Mesothelial cell of epicardium (in vitro differentiated cells): Measurements from ENCODE around the gene FSD1L. TPM values are rescaled to one million over a fixed set of nuclear protein-coding genes. Genes with fewer than 3 reads are reported as not detected.

Experiments
- DNase-seq, 2 experiments: peaks; one replicate each; pipeline ENCODE4 v3.0.0; 2021; ENCODE audit warnings: low spot score in 2 of 2; ENCODE audit not compliant: unreplicated experiment in 2 of 2
- H3K27ac Mint-ChIP-seq: 2 replicates; pipeline ENCODE4 v1.8.0; 2021; ENCODE audit warnings: mixed read lengths
- H3K27me3 Mint-ChIP-seq: 2 replicates; pipeline ENCODE4 v1.8.0; 2021; ENCODE audit warnings: low read depth, mixed read lengths
- H3K36me3 Mint-ChIP-seq: 2 replicates; pipeline ENCODE4 v1.8.0; 2021; ENCODE audit warnings: mixed read lengths
- H3K4me1 Mint-ChIP-seq: 2 replicates; pipeline ENCODE4 v1.8.0; 2021; ENCODE audit warnings: mixed read lengths
- H3K4me3 Mint-ChIP-seq: 2 replicates; pipeline ENCODE4 v1.8.0; 2021; ENCODE audit warnings: mild to moderate bottlenecking, moderate library complexity, mixed read lengths
- H3K9me3 Mint-ChIP-seq: 2 replicates; pipeline ENCODE4 v1.8.0; 2021; ENCODE audit warnings: mixed read lengths
- total RNA-seq: library from RNA; stranded (reverse); gene quantifications from 3 replicates; pipeline ENCODE4 v1.2.1, GENCODE V29; 2021
- TF ChIP-seq, protein P1 (sequence below): fragments of 200-600 bp; sonication (generic); IDR thresholded peaks from one replicate; pipeline ENCODE4 v1.5.0; 2021; ENCODE audit warnings: antibody characterized with exemption; ENCODE audit not compliant: unreplicated experiment

The FSD1L gene
- 9.1 to 11.0 TPM (median 10.6 TPM) in 3 replicates for total RNA-seq

DNA sequence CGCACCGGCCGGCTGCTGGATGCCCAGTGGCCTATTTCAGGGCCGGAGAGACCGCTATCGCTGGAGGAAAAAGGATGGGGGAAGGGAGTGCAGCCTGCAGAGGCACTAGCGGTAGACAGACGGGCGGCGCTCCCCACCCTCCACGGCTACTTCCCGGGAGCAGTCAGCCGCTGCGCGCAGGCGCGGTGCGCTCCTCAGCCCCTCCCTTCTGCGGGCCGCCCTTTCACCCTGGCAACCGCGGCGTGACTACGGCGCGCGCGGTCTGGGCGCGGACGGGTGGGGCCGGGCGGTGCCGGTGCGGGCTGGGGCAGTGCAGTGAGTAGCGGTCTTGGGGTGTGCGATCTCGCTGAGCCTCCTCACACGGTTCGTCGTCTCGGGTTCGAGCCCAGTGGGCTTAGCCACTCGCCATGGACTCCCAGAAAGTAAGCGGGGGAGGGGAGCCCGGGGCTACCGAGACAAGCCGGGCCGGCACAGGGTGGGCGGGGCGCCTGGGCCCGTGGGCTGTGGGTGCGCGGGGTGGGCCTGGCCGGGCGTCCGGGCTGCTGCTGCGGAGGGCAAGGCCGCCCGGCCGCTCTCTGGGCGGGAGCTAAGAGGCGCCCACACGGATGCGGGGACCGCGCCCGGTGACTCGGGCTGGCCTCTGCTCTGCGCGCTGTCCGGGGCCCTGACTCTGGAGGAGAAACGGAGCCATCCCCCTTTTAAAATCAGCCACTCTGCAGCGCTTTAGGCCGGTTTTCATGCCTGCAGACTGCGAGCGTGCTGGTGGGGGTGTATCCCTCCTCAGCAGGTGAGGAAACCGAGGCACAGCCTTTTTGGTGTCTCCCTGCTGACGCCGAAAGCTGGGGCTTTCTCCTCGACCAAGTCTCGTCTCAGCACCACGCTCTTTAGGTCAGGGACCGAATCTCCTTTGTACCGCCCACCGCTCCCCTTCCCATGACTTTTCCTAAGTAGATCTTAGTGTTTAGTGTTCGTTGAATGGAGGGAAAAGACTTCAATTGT is at the start of gene FSD1L:
Gene FSD1L, plus strand, starts transcription at position 221 of the 999 bp plus-strand sequence. Its CDS starts 187 bp downstream, at position 408.
- Mint-ChIP-seq H3K4me1 (peaks cover 23% of the 10 kb centered on the region), H3K4me3 (peak within 1 kb of the TSS; percentile 83), H3K27ac (peak within 1 kb of the TSS; percentile 93), H3K9me3 (no peaks in the 10 kb centered on the region), H3K36me3 (no peaks in the 10 kb centered on the region), H3K27me3 (no peaks in the 10 kb centered on the region)
- peak; percentile 81 to 90 for DNase-seq
- TF ChIP-seq, protein P1, sequence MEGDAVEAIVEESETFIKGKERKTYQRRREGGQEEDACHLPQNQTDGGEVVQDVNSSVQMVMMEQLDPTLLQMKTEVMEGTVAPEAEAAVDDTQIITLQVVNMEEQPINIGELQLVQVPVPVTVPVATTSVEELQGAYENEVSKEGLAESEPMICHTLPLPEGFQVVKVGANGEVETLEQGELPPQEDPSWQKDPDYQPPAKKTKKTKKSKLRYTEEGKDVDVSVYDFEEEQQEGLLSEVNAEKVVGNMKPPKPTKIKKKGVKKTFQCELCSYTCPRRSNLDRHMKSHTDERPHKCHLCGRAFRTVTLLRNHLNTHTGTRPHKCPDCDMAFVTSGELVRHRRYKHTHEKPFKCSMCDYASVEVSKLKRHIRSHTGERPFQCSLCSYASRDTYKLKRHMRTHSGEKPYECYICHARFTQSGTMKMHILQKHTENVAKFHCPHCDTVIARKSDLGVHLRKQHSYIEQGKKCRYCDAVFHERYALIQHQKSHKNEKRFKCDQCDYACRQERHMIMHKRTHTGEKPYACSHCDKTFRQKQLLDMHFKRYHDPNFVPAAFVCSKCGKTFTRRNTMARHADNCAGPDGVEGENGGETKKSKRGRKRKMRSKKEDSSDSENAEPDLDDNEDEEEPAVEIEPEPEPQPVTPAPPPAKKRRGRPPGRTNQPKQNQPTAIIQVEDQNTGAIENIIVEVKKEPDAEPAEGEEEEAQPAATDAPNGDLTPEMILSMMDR = no peak

DNA sequence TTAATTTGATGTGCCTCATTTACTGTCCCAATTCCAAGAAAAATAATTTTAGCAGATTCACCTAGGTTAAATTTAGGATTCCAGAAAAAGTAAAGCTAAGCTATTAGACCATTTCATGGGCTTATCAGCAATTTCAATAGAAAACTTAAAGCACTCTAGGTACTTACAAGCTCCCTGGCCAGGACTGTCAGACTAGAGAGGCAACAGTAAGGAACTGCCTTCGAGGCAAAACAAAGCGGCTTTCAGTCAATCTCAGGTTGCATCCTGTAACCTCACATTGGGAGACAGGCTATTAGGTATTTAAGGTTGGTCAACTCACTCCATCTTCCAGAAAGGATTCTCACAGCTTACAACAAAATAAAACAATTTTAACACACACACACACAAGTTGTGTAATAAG is 48.7 kb upstream of the FSD1L start:
- H3K4me3 Mint-ChIP-seq = no peak overlapping the region
- no peaks in the 10 kb centered on the region for H3K36me3 Mint-ChIP-seq
- H3K4me1 Mint-ChIP-seq = peaks cover 6% of the 10 kb centered on the region
- no peak overlapping the region for H3K27ac Mint-ChIP-seq
- TF ChIP-seq, protein P1 = no peak
- DNase-seq = no peak
- no peaks in the 10 kb centered on the region for H3K9me3 Mint-ChIP-seq
- no peaks in the 10 kb centered on the region for H3K27me3 Mint-ChIP-seq

DNA sequence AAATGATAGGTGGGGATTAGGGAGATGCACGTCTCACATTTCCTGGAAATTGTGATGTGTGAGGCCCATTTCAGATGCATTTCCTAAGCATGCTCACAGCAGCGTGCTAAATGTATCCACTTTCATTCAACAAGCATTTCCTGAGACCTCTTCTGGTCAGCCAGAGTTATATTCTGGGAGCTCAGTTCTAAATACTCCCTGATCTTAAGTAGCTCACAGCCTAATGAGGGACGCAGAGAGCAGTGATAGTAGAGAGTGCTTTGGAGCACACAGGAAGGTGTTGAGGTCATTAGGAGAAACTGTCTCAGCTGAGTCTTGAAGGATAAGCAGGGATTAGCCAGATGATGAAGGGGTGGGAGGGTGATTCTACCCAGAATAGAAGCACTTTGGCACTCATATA is 46.2 kb upstream of the FSD1L start:
- no peaks in the 10 kb centered on the region for H3K27me3 Mint-ChIP-seq
- H3K27ac Mint-ChIP-seq = no peak overlapping the region
- H3K4me3 Mint-ChIP-seq = no peak overlapping the region
- no peak for DNase-seq
- H3K4me1 Mint-ChIP-seq = peaks cover 1% of the 10 kb centered on the region
- TF ChIP-seq, protein P1 = no peak
- peaks cover 2% of the 10 kb centered on the region for H3K36me3 Mint-ChIP-seq
- peaks cover 4% of the 10 kb centered on the region for H3K9me3 Mint-ChIP-seq

DNA sequence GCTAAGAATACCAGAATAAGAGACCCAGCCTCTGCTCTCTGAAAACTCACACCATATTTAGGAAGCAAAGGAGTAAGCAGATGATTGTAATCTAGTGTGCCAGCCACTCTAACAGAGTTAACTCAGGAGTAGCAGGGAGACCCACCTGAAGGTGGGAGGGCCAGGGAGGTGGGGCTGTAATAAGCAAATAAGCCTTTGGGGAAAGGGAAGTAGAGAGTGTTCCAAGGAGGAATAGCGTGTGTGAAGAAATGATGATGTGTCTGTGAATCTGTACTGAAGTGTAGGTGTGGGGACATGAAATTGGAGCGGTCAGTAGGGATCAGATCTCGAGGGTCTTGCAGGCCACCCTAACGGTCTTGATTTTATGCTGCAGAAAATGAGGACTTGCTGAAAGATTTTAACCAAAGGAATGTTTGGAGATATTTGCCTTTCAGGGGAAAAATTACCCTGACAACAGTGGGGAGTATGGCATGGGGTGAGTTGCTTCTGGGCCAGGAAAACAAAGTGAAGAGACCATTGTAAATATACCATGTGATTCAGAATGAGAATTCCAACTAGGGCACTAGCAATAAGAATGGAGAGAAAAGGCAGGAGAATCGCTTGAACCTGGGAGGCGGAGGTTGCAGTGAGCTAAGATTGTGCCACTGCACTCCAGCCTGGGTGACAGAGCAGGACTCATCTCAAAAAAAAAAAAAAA is 44.1 kb upstream of the FSD1L start:
- peaks cover 7% of the 10 kb centered on the region for H3K36me3 Mint-ChIP-seq
- TF ChIP-seq, protein P1 = no peak

DNA sequence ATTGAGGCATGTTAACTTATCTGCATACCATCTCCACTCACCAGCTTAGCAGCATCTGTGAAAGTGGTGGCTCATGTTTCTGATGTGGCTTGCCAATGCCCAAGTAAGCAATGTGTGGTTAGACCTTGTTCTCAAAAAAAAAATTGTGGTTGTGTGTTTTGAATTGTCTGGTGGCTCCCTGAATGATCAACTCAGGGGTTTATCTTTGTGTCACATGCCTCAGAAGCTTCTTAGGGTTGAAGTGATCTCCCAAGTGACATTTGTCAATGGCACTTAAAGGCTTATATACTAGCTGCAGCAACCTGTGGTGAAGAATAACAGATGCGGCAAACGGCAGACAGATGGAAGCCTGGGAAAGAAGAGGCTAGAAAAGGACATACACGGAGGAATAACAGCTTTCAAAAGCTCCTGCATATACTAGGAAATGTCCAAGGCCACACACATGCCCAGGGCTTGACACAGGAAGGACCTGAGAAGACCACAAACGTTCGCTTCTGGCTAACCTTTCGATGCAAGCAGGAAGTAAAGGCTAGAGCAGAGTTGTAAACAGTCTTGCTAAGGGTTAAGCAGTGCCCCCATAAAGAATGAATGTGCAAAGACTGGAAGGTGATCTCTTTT is 42.2 kb upstream of the FSD1L start:
- DNase-seq = no peak
- Mint-ChIP-seq H3K36me3 (peaks cover 7% of the 10 kb centered on the region), H3K27ac (no peak overlapping the region), H3K9me3 (peaks cover 27% of the 10 kb centered on the region), H3K4me1 (no peaks in the 10 kb centered on the region), H3K27me3 (no peaks in the 10 kb centered on the region), H3K4me3 (no peak overlapping the region)
- TF ChIP-seq, protein P1 = no peak

More for the DNA sequence above, 44.1 kb upstream of the FSD1L start:
- Mint-ChIP-seq H3K9me3 (peaks cover 12% of the 10 kb centered on the region), H3K4me3 (no peak overlapping the region), H3K27ac (no peak overlapping the region), H3K4me1 (peaks cover 1% of the 10 kb centered on the region), H3K27me3 (no peaks in the 10 kb centered on the region)
- no peak for DNase-seq
